Renal cortical epithelial cell (primary cell): ENCODE results near the gene MCRS1. TPM values are rescaled to one million over a fixed set of nuclear protein-coding genes. Genes with fewer than 3 reads are reported as not detected.

ENCODE experiments used
- DNase-seq: peaks from one replicate; pipeline ENCODE4 v3.0.0-alpha.2; 2011; ENCODE audit warnings: low read depth
- total RNA-seq: library from RNA; depleted of rRNA; stranded (reverse); fragments of >200 nt; gene quantifications from 2 replicates; pipeline ENCODE4 v1.2.3, GENCODE V29; 2014

The MCRS1 gene
- total RNA-seq, 1 donor from 2014 or later = 52.1 TPM

- no peak for DNase-seq
Observed at GRCh38 chr12:49582201-49582600, 14.3 kb upstream of the MCRS1 start.

GRCh38 chr12:49580572-49581535, 12.9 kb upstream of the MCRS1 start:
- peak; percentile 75 for DNase-seq

- no peak for DNase-seq
Observed at GRCh38 chr12:49578471-49579112, 10.7 kb upstream of the MCRS1 start.

DNA sequence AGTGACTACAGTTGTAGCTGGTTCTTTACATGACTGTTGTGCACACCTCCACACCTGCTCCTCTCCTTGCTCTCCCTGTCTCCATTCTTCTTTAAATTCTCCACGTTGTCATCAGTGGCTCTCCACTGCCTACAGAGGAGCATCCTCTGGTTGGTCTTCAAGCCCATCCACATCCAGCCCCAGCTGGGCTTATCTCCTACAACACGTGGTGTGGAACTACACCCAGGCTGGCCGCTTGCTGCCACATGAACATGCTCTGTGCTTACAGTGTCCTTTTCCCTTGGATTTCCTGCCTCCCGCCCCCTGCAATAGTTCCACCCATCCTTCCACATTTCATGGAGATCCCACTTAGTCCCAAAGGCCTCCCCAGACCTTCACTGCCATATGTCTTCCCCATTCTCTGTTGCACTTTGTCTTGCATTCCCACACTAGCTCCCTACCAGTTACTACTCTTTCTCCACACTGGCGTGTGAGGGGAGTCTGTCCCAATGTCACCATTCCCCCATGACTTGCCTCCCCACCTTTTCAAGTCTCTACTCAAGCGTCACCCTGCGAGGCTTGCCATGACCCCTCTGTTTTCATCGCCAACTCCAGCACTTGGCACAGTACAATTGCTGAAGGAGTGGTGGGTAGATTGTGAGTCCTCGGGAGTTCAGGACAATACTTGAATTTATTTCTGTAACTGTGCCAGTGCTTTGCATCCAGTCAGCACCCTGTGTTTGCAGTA, 9.8 kb upstream of the MCRS1 start:
- no peak for DNase-seq

- DNase-seq = peak; percentile 26
Observed at GRCh38 chr12:49568442-49569162, 660 bp upstream of the MCRS1 start.

GRCh38 chr12:49567302-49567610, 686 bp downstream of the MCRS1 start:
- DNase-seq = no peak

DNA sequence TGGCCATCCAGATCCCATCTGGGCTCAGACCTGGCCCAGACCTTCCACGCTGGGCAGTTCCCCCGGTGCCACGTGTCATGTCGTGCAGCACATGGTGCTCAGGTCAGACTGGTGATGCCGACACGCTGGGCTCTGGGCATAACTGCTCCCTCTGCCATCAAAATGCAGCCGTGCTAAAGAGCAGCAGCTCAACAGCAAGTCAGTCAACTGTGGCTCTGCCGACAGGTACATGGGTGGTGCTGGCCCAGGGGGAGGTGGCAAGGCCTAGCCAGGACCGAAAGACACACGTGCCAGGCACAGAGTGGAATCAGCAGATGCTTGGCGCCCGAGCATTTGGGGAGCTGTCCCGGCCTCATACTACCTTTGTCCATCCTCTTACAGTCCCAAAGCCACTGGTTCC, 1.6 kb downstream of the MCRS1 start:
- DNase-seq = no peak

DNA sequence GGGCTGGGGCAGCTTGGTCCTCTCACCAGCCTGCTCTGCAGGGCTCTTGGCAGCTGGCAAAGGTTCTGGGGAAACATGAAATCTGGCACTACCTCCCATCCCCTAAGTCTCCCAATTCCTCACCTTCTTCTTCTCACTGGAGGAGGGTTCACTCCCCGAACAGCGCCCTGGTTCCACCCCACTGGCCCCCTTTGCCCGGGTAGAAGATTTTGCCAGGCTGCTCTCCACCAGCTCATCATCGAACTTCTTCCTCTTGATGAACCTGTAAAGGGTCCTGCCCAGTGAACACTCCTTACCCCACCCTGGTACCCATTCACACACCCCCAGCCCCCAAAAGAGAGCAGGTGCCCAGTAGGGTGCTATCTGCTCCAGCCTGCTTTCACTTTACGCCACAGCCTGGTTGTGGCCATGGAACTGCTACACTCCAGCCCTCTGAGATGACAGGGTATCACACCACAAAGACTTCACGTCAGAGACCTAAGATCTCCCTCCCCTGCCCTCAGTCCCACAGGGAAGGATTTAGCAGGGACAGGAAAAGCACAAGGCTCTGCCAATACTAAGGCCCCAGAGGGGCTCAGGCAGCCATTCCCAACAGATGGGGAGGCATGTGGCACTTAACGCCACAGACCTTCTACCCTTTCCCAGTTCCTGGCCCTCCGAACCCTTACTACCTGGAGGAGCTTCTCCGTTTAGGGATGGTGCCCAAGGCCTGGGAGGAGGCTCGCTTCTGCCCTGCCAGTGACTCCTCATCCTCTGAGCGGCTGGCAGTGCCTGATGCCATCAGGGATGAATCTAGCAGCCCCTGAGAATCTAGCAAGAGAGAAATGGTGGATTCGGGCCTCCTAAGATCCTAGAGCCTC, 2.3 kb downstream of the MCRS1 start:
- DNase-seq = no peak

DNA sequence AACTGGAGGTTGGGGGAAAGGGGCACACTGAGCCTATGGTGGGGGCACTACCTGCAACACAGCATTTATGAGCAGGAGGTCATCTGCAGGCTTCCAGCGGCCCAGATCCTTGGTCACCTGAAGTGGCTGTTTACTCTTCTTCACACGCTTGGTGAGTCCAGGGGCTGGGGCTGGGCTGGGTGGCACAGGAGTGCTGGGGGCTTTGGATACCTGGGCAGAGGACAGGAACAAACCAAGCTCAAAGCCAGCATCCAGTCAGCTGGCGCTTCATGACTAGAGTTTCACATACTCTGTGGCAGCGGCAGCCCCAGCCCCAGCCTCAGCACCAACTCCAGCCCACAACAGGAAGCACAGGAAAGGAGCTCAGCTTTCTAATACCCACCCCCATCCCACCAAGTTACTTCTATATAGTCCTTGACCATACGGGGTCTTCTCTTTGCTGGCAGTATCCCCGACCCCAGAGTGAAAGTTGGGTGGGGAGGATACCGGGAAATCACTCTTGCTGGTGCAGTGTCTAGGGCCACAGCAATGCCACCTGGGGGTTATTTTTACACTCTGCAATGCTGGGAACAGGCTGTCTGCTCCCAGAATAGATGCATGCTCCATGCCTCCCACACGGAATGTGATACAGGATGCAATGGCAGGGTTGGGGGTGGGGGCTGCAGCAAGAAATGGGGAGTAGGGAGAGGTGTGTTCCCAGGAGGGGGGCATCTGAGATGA, 3.1 kb downstream of the MCRS1 start:
- DNase-seq = no peak

DNA sequence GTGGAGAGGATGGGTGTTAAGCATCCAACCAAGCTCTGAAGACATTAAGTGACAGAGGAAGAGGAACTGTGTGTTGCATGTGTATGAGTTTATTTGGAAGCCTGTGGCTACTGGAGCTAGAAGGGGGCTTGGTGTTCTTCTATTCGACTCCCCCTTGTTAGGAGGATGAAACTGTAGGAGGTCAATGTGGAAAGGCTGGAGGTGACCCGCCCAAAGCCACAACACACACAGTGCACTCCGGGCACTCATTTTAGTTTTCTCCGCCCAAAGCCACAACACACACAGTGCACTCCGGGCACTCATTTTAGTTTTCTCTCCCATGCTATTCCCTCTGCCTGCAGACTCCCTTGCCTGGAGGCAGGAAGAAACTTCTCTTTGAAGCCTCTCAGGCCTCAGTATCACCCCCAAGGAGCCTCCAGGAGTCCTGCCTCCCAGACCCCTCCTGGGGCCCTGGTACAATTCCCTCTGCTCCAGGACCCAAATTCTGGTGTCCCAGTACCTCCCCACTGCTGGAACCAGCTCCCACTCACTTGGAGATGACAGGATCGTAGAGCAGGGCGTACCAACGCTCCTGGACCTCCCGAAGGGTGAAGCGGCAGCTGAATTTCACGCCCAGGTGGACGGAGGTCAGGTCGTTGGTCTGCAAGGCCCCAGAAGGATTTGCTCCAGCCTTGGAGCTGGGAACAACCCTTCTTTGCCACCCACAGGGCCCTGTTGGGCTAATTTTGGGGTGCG, 3.8 kb downstream of the MCRS1 start:
- DNase-seq = no peak

GRCh38 chr12:49562831-49563230, 5.1 kb downstream of the MCRS1 start:
- DNase-seq = no peak

- no peak for DNase-seq
Observed at GRCh38 chr12:49562233-49562632, 5.7 kb downstream of the MCRS1 start.

- DNase-seq = no peak
Observed at GRCh38 chr12:49560695-49561094, 7.2 kb downstream of the MCRS1 start.

DNA sequence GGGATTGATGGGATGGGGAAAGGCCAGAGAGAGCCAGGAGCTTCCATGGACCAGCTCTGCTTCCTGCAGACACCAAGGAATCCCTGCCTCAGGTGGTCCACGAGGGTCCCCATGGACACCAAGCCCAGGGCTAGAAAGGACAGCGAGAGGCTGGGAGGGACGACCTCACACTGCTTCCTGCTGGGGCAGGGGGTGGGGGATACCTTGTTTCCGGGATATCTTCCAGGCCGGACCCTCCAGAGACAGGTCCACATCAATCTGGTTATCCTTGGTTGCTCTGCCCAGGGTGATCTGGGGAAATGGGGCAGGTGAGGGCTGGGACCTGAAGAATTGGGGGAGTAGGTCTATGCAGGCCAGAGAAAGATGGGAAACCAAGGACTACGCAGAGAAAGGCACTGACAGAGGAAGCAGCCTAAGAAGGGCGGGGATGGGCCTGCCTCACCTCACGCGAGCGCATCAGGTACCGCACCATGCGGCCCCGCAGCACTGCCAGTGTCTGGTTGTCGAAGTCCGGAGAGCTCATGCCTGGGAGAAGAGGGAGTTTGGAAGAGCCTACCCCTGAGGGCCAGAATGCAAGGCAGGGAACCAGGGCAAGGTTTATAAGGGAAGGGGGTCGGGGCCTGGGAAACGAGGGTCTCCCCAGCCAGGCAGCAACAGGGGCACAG, 8.8 kb downstream of the MCRS1 start:
- no peak for DNase-seq

- DNase-seq = no peak
Observed at GRCh38 chr12:49558526-49558925, 9.4 kb downstream of the MCRS1 start.

- DNase-seq = no peak
Observed at GRCh38 chr12:49557917-49558215, 10.1 kb downstream of the MCRS1 start.

DNA sequence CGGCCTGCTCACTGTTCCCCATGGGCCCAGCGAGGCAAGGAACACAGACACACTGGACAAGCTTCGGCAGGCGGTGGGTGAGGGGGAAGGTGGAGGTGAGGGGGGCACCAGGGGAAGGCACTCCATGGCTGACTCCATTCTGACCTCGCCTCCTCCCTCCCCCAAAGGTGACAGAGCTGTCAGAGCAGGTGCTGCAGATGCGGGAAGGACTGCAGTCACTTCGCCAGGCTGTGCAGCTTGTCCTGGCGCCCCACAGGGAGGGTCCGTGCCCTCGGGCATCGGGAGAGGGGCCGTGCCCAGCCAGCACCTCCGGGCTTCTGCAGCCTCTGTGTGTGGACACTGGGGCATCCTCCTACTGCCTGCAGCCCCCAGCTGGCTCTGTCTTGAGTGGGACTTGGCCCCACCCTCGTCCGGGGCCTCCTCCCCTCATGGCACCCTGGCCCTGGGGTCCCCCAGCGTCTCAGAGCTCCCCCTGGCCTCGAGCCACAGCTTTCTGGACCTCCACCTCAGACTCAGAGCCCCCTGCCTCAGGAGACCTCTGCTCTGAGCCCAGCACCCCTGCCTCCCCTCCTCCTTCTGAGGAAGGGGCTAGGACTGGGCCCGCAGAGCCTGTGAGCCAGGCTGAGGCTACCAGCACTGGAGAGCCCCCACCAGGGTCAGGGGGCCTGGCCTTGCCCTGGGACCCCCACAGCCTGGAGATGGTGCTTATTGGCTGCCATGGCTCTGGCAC, 10.6 kb downstream of the MCRS1 start:
- DNase-seq = no peak

DNA sequence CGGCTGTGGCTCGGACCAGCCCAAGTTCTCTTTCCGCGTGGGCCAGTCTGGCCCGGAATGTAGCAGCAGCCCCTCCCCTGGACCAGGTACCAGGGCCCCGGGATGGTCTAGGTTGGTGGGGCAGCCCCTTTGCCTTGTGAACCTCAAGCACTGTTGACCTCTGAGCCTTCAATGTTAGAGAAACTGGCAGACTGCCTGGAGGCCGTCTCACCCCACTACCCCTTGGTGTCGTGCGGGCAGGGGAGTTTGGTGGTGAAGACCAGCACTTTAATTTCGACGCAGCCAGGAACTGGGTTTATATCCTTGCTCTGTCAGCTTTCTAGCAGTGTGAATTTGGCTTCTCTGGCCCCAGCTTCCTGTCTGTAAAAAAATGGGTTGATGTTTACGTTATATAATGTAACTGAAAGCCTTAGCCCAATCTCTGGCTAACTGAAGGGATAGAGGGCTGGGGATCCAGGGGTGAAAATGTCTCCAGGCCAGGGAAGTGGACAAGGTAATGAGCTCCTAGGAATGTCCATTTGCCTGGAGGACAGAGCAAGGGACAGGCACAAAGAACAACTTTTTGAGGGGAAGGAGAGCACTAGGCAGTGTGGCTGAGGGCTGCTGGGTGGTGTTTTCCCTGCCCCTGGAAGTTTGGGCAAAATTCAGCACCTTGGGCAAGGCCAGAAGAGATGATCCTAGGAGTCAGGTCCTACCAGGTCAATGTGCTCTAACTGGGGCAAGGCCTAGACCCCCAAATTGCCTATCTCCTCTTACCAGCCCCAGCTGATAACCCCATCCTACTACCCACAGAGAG, 11.4 kb downstream of the MCRS1 start:
- DNase-seq = no peak
